Measurements from ENCODE around the gene MICAL2.
A peak's percentile ranks its signal among the peaks of the same experiment; 100 is the strongest.
"Not testable (repeated sequence)": the region's sequence is repeated elsewhere in the genome, so short reads cannot be mapped to it uniquely, and the experiment has no call there.

MICAL2 gene

GRCh38 chr11:12134236-12134585 is 23.8 kb downstream of the MICAL2 start:
- DNase-seq (ENCODE audit: low read depth in 2 of 2): no peak

- no peak for DNase-seq (ENCODE audit: low read depth in 2 of 2)
Observed at GRCh38 chr11:12135185-12135584, 24.8 kb downstream of the MICAL2 start.

- no peak for DNase-seq (ENCODE audit: low read depth in 2 of 2)
Observed at GRCh38 chr11:12137005-12137690, 26.8 kb downstream of the MICAL2 start.

GRCh38 chr11:12137938-12138731 is 27.7 kb downstream of the MICAL2 start:
- DNase-seq (ENCODE audit: low read depth in 2 of 2): no peak

- DNase-seq (ENCODE audit: low read depth in 2 of 2): no peak
Observed at GRCh38 chr11:12139144-12139881, 28.9 kb downstream of the MICAL2 start.

GRCh38 chr11:12140186-12140793 is 29.9 kb downstream of the MICAL2 start:
- no peak for DNase-seq (ENCODE audit: low read depth in 2 of 2)

- no peak for DNase-seq (ENCODE audit: low read depth in 2 of 2)
Observed at GRCh38 chr11:12141283-12141682, 30.9 kb downstream of the MICAL2 start.

- no peak for DNase-seq (ENCODE audit: low read depth in 2 of 2)
Observed at GRCh38 chr11:12142176-12142575, 31.8 kb downstream of the MICAL2 start.

- no peak for DNase-seq (ENCODE audit: low read depth in 2 of 2)
Observed at GRCh38 chr11:12142909-12143308, 32.5 kb downstream of the MICAL2 start.

- DNase-seq (ENCODE audit: low read depth in 2 of 2): no peak
Observed at GRCh38 chr11:12143461-12144258, 33.3 kb downstream of the MICAL2 start.

GRCh38 chr11:12144330-12145174 is 34.2 kb downstream of the MICAL2 start:
- DNase-seq (ENCODE audit: low read depth in 2 of 2): no peak

- DNase-seq (ENCODE audit: low read depth in 2 of 2): not testable (repeated sequence)
Observed at GRCh38 chr11:12146678-12147077, 36.3 kb downstream of the MICAL2 start.

- no peak for DNase-seq (ENCODE audit: low read depth in 2 of 2)
Observed at GRCh38 chr11:12147827-12148226, 37.4 kb downstream of the MICAL2 start.

- no peak for DNase-seq (ENCODE audit: low read depth in 2 of 2)
Observed at GRCh38 chr11:12148466-12148865, 38.1 kb downstream of the MICAL2 start.

GRCh38 chr11:12148882-12149281 is 38.5 kb downstream of the MICAL2 start:
- no peak for DNase-seq (ENCODE audit: low read depth in 2 of 2)

- DNase-seq (ENCODE audit: low read depth in 2 of 2): peak; percentile 55 to 74
Observed at GRCh38 chr11:12149672-12150225, 39.4 kb downstream of the MICAL2 start.

GRCh38 chr11:12150831-12151382 is 40.5 kb downstream of the MICAL2 start:
- peak; percentile 63 to 76 for DNase-seq (ENCODE audit: low read depth in 2 of 2)

- no peak for DNase-seq (ENCODE audit: low read depth in 2 of 2)
Observed at GRCh38 chr11:12152321-12152720, 41.9 kb downstream of the MICAL2 start.

GRCh38 chr11:12154871-12155668 is 44.7 kb downstream of the MICAL2 start:
- DNase-seq (ENCODE audit: low read depth in 2 of 2): no peak
